Mononuclear cell (primary cell): Measurements from ENCODE around the gene CSH1. TPM values are rescaled to one million over a fixed set of nuclear protein-coding genes. Genes with fewer than 3 reads are reported as not detected.
A peak's percentile ranks its signal among the peaks of the same experiment; 100 is the strongest.
"Not testable (repeated sequence)": the region's sequence is repeated elsewhere in the genome, so short reads cannot be mapped to it uniquely, and the experiment has no call there.

Source experiments
- H3K27me3 ChIP-seq: 2 replicates; pipeline ENCODE4 v1.6.0; 2011; ENCODE audit warnings: low read length, control low read depth; ENCODE audit not compliant: insufficient read depth
- H3K4me1 ChIP-seq: 2 replicates; pipeline ENCODE4 v1.5.1; 2011; ENCODE audit warnings: mild to moderate bottlenecking, low read length, control low read depth; ENCODE audit not compliant: insufficient read depth
- H3K4me3 ChIP-seq: 2 replicates; pipeline ENCODE4 v1.5.1; 2011; ENCODE audit warnings: mild to moderate bottlenecking, low read length, moderate library complexity
- H3K9me3 ChIP-seq: 2 replicates; pipeline ENCODE4 v1.5.1; 2011; ENCODE audit warnings: low read depth, mild to moderate bottlenecking, control low read depth, low read length
- total RNA-seq: library from RNA; depleted of rRNA; stranded (reverse); fragments of >200 nt; gene quantifications from one replicate; pipeline ENCODE4 v1.2.3, GENCODE V29; 2012

CSH1 gene
- total RNA-seq, 1 donor = not detected

- H3K4me1 ChIP-seq = peaks cover 41% of the 10 kb centered on the region
- H3K27me3 ChIP-seq = no peaks in the 10 kb centered on the region
- H3K4me3 ChIP-seq = peak overlapping the region; percentile 60
- no peaks in the 10 kb centered on the region for H3K9me3 ChIP-seq
These were observed 36.3 kb upstream of the CSH1 start for GRCh38 chr17:63932721-63933120.

GRCh38 chr17:63931981-63932561 is 35.7 kb upstream of the CSH1 start, which contains the start of gene CD79B:
Gene CD79B, minus strand, starts transcription at chr17:63932331. Its CDS starts 70 bp downstream, at chr17:63932261.
- Histone ChIP-seq H3K27me3 (no peaks in the 10 kb centered on the region), H3K9me3 (no peaks in the 10 kb centered on the region), H3K4me3 (peak within 1 kb of the TSS; percentile 60), H3K4me1 (peaks cover 46% of the 10 kb centered on the region)

- H3K4me1 ChIP-seq = peaks cover 51% of the 10 kb centered on the region
These were observed 34.7 kb upstream of the CSH1 start for GRCh38 chr17:63930951-63931575.

DNA sequence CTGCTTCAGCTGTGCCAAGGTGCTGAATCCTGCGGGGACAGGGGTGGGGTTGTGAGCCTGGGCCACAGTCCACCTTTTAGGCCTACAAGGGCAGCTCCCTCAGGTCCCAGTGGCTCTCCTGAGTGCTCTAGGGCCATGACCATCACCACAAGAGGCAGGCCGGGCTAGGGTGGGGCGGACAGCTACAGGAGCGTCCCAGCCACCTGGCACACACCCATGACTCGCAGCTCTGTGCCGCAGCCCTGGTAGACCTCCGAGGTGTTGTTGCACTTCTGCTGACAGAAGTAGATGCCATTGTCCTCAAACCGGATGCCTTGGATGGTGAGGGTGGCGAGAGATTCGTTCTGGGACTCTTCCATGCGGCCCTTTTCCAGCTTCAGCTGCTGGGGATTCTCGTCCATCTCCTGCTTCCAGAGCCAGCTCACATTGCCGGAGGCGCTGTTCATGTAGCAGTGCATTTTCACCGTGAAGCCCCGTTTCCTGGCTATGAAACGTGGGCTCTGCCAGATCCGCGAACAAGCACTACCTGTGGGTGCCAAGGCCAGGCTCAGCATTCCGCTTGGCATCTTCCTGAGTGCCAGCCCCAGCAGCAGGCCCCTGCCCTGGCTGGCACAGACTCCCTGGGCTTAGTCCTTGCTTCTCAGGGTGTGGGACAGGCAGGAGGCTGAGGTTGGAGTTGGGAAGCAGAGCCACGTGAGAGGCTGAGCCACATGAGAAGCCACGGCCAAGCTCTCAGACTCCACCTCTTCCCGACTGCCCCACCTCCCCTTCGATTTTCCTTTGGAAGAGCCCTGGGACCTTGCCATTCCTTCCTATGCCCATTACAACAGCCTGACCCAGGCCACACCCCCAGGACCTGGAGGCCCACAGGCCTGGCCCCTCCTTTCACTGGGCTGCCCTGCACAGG is 33.7 kb upstream of the CSH1 start:
- H3K4me1 ChIP-seq = peaks cover 56% of the 10 kb centered on the region
- H3K27me3 ChIP-seq = no peaks in the 10 kb centered on the region
- H3K4me3 ChIP-seq = peak overlapping the region; percentile 60
- no peaks in the 10 kb centered on the region for H3K9me3 ChIP-seq

More at GRCh38 chr17:63930951-63931575, 34.7 kb upstream of the CSH1 start:
- no peaks in the 10 kb centered on the region for H3K27me3 ChIP-seq
- H3K9me3 ChIP-seq = no peaks in the 10 kb centered on the region
- H3K4me3 ChIP-seq = peak overlapping the region; percentile 60

DNA sequence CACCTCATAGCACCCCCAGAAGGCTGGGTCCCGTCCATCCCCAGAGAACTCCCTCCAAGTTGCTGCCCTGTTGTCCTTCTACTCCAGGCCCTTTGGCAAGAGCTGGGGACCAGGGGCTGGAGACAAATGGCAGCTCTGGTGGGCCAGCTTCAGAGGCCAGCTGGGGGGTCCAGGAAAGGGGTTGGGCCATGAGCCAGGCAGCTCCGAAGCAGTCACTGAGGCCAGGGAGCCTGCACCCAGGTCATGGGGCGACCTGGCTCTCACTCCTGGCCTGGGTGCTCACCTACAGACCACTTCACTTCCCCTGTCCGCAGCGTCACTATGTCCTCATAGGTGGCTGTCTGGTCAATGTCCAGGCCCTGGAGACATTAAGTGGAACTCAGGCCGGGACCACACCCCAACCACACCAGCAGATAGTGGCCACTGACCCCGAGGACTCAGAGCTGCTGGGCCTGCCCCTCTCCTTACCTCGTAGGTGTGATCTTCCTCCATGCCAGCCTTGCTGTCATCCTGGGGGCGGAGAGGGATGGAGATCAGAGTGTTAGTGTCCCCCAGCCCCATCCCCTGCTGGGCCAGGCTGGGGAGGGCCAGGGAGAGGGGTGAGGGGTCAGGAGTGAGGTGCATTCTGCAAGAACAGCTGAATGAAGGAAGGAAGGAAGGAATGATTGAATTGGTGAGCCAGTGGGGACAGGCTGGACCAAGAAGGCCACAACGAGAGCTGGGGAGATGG is 32.8 kb upstream of the CSH1 start:
- Histone ChIP-seq H3K9me3 (no peaks in the 10 kb centered on the region), H3K4me3 (peak overlapping the region; percentile 60), H3K4me1 (peaks cover 58% of the 10 kb centered on the region), H3K27me3 (no peaks in the 10 kb centered on the region)

GRCh38 chr17:63928172-63928666 is 31.8 kb upstream of the CSH1 start:
- Histone ChIP-seq H3K4me1 (peaks cover 59% of the 10 kb centered on the region), H3K27me3 (no peaks in the 10 kb centered on the region), H3K9me3 (no peaks in the 10 kb centered on the region), H3K4me3 (no peak overlapping the region)

DNA sequence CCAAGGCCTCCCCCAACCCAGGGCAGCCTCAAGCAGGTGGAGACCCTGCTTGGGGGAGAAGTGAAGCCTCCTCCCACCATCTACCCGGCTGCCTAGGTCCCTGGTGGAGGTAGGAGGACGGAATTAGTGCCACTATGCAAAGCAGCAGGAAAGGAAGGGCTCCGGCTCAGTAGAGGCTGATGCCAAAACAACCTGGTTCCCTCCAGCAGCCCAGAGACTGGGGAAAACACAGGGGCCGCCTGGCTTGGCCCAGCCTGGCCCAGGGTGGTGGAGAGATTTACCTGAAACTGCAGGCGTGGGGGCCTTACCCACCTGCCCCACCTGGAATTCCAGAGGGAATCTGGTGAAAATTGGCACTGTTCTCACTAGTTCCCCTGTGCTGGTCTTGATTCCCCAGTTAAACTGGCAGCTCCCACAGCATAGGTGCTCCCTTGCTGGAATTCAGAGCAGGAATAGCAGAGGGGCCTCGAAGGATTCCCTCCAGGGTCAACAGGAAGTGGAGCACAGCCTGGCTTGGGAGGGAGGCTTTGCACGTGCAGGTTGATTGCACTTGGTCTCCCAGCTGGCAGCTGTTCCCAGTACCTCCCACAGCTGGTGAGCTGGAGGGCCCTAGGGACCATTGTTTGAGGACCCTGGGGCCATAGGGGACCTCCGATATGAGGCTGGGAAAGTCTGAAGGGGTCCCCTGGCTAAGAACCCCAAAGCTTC is 31.2 kb upstream of the CSH1 start:
- Histone ChIP-seq H3K4me1 (peaks cover 57% of the 10 kb centered on the region), H3K9me3 (no peaks in the 10 kb centered on the region), H3K27me3 (no peaks in the 10 kb centered on the region), H3K4me3 (no peak overlapping the region)

DNA sequence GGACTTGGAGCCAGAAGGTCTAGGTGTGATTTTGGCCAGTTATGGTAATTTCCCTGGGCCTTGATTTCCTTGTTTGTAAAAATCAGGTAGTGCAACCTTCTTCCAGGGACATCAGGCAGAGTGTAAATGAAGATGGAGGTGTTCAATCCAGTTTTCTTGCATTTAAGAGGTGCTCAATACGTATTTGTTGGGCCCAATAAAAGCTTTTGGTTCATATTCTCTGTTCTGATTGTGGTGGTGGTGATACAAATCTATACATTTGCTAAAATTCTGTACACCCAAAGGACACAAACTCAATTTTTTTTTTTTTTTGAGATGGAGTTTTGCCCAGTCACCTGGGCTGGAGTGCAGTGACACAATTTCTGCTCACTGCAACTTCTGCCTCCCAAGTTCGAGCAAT is 29.8 kb upstream of the CSH1 start:
- no peaks in the 10 kb centered on the region for H3K9me3 ChIP-seq
- H3K4me3 ChIP-seq = no peak overlapping the region
- peaks cover 46% of the 10 kb centered on the region for H3K4me1 ChIP-seq
- H3K27me3 ChIP-seq = no peaks in the 10 kb centered on the region

GRCh38 chr17:63925615-63926014 is 29.2 kb upstream of the CSH1 start:
- no peaks in the 10 kb centered on the region for H3K9me3 ChIP-seq
- no peaks in the 10 kb centered on the region for H3K27me3 ChIP-seq
- peaks cover 41% of the 10 kb centered on the region for H3K4me1 ChIP-seq
- H3K4me3 ChIP-seq = no peak overlapping the region

DNA sequence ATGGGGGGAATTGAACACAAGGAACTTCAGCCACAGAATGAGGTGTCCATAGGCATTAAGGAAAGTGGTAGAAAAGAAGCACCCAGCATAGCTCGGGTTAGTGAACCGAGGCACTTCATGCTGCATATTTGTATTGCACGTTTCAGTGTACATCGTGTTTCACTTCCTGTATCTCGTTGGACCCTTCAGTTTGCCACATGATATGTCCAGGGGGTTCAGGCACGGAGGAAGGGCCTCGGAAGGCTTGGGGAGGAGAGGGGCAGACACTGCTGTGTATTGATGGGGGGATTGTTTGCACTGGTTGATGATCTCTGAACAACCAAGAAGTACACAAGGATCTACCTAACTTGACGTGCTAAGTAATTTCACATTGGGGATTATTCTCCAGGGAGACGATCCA is 26.0 kb upstream of the CSH1 start:
- not testable (repeated sequence) for H3K9me3 ChIP-seq, H3K4me3 ChIP-seq, H3K27me3 ChIP-seq
- H3K4me1 ChIP-seq = peaks cover 44% of the 10 kb centered on the region

DNA sequence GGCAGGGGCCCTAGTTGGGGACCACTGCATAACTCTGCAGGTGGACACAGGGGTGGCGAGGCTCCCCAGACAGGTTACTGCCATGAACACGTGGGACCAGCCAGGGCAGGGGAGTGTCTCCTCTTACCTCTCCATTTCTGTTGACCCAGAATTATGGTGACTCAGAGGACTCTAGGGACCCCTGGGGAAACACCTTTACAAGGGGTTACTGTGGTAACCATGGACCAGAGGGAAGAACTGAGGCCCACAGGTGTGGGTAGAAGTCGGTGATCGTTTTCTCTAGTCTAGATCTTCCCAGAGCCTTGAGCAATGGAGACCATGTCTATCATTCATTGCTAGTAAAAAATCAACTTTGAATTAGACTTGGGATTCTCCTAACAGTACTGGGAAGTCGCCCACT is 24.4 kb upstream of the CSH1 start:
- H3K4me1 ChIP-seq = peaks cover 36% of the 10 kb centered on the region
- not testable (repeated sequence) for H3K4me3 ChIP-seq, H3K9me3 ChIP-seq, H3K27me3 ChIP-seq

GRCh38 chr17:63920050-63920449 is 23.7 kb upstream of the CSH1 start:
- not testable (repeated sequence) for H3K4me3 ChIP-seq, H3K27me3 ChIP-seq, H3K9me3 ChIP-seq
- peaks cover 38% of the 10 kb centered on the region for H3K4me1 ChIP-seq

- Histone ChIP-seq H3K4me1 (peaks cover 31% of the 10 kb centered on the region), H3K4me3 (no peak overlapping the region), H3K27me3 (no peaks in the 10 kb centered on the region), H3K9me3 (no peaks in the 10 kb centered on the region)
These were observed 22.9 kb upstream of the CSH1 start for GRCh38 chr17:63919311-63919723.

GRCh38 chr17:63918789-63919305 is 22.5 kb upstream of the CSH1 start, which contains the start of gene GH1:
Gene GH1, minus strand, starts transcription at chr17:63918839. Its CDS starts 63 bp downstream, at chr17:63918776.
- peaks cover 27% of the 10 kb centered on the region for H3K4me1 ChIP-seq
- not testable (repeated sequence) for H3K9me3 ChIP-seq, H3K27me3 ChIP-seq, H3K4me3 ChIP-seq
